SHP77 treated with DMSO at 0.1 percent for 48 hours (cell line): ENCODE measurements around the gene LBX1.

Source experiments
- DNase-seq: peaks from one replicate; lab custom pipeline; 2025; lab: John Stamatoyannopoulos, UW

The LBX1 gene

GRCh38 chr10:101229266-101230182, at the start of gene LBX1:
LBX1 (minus strand) TSS chr10:101229463; CDS start chr10:101228815, 648 bp downstream.
- no peak for DNase-seq

GRCh38 chr10:101273741-101274140, 44.5 kb upstream of the LBX1 start:
- DNase-seq: no peak

DNA sequence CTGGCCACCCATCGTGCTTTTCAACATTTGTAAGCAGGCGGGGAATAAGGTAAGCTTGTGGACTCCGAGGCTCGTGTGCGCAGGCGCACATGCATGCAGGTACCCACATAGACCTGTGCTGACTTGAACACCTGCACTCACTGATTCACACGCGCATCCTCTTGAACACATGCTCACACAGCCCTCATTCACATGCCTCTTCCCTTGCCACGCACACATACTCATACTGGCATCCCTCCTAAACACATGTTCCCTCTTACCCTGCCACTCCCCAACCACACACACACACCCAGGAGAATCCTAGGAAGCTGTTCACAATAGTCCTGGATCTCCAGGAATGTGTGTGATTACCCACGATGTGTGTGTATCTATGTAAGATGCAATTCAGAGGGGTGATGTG, 44.1 kb upstream of the LBX1 start:
- no peak for DNase-seq

DNA sequence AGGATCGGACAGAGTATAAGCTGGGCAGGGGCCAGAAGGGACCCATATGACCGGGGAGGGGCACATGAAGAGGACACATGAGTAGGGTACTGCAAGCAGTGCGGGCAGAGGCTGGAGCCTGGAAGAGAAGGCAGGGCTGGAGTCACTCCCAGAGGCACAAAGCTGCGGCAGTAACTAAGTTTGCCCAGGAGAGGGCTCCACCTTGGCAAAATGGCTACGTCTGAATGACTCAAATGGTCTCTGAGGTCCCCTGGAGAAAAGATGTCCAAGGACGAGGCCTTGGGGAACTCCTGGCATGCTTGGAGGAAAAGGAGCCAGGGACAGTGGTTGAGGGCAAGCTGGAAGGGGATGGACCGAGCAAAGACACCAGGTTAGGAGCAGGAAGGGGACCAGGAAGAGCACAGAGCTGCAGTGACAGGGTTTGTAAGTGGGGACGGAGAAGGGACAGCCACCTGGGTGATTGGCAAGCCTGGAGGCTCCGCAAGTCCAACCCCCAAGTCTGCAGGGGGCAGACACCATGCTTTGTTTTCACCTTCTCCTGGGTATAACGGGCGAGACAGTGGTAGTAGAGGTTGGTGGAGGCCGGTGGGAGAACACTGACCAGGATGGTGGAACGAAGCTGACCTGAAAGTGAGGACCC, 43.1 kb upstream of the LBX1 start:
- DNase-seq: peak; percentile 58

GRCh38 chr10:101270763-101271162, 41.5 kb upstream of the LBX1 start:
- DNase-seq: no peak

DNA sequence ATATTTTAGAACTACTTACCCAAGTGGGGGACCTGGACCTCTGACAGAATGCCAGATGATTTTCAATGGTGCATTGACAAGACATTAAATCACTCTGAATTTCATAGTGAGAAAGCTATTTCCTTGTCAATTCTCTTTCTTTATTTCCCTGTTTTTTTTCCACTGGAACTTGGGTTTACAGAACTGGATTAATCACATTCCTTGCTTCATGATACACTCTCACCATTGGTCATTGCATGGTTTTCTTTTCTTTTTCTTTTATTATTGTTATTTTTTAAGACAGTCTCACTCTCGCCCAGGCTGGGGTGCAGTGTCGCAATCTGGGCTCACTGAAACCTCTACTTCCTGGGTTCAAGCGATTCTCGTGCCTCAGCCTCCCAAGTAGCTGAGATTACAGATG, 38.5 kb upstream of the LBX1 start:
- no peak for DNase-seq

- DNase-seq: no peak
These were observed 38.0 kb upstream of the LBX1 start for GRCh38 chr10:101267290-101267680.

- no peak for DNase-seq
These were observed 37.4 kb upstream of the LBX1 start for GRCh38 chr10:101266381-101267289.

- DNase-seq: no peak
These were observed 34.0 kb upstream of the LBX1 start for GRCh38 chr10:101263150-101263752.

DNA sequence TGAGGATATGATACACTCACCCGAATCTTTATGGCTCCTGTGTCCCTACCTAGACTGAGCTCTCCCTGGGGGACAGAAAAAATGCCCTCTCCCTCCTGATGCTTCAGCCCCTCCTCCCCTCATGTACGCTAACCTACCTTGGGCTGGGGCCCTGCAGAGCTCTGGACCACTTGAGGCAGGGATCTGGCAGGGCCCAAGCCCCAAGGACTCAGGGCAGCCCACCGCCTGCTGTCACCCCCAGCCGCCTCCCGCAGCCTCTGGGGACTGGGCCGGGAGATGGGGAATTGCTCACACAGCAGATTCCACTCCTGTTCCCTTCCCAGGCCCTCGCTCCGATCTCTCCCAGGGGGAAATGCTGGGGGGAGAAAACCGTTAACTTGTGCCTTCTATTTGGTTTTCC, 32.9 kb upstream of the LBX1 start:
- DNase-seq: no peak

- no peak for DNase-seq
These were observed 32.4 kb upstream of the LBX1 start for GRCh38 chr10:101261702-101262101.

DNA sequence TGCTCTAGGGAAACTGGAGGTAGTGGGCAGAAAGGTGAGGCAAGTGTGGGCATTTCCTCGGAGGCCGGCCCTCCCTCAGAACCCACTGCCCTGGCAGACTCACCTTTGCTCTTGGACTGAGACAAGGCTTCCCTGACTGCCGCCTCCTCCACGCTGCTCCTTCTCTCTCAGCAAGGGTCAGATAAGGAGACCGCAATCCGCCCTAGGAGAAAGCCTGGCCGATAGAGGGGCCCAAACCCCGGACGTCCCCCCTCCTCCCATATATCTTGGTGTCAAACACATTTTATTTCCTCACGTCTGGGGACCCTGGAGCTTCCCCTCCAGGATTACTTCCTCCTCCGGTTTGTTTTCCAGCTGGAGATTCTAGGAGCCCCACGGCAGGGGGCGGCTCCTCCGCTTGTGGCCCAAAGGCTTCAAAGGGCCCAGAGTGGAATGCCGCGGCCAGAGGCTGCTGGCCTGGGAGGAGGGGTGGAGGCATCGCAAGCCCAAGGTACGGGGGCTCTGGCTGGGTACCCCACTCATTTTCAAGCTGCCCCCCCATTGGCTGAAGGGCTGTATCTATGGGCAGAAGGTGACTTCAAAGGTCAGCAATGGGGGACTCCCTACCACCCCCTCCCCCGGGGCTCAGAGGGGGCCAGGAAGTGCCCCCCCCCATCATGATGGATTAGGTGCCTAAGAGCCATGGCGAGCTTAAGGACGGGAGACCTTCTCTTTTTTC, 31.7 kb upstream of the LBX1 start:
- no peak for DNase-seq

GRCh38 chr10:101258179-101258885, 29.1 kb upstream of the LBX1 start:
- no peak for DNase-seq

GRCh38 chr10:101257491-101257890, 28.2 kb upstream of the LBX1 start:
- no peak for DNase-seq

GRCh38 chr10:101257084-101257483, 27.8 kb upstream of the LBX1 start:
- DNase-seq: no peak

- DNase-seq: no peak
These were observed 27.1 kb upstream of the LBX1 start for GRCh38 chr10:101256387-101256786.

DNA sequence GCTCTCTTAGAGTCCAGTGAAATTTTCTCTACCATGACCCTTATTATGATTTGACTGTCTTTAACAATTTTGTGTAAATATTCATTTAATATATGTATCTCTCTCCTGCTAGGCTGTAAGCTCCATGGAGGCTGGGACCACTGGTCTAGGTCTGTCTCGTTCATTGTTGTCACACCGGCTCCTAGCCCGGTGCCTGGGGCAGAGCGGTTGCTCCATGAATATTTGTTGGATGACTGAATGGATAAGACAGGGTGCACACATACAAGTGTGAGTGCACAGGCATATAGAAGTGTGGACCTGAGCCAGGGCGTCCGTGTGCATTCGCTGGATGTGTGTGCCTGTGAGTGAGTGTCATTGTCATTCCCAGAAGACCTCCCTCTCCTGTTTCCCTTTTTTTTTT, 20.9 kb upstream of the LBX1 start:
- no peak for DNase-seq

DNA sequence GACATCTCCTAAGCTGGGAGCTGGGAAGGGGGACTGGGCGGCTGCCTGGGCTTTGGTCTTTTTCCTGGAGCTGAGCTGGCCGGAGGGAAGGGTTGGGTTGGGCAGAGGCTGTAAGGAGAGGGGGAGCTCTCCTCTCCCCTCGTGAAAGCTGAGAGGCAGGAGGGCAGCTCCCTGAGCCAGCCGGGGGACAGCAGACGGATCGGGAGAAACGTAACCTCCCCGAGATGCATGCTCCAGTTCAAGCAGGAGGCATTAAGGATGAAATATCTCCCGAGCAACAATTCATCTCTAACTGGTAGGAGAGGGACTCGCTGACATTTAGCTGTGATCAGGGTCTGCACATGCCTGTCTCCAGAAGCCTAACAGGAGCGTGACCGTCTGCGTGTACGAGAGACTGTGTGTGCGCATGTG, 19.9 kb upstream of the LBX1 start:
- no peak for DNase-seq

- no peak for DNase-seq
These were observed 17.4 kb upstream of the LBX1 start for GRCh38 chr10:101246639-101247038.

DNA sequence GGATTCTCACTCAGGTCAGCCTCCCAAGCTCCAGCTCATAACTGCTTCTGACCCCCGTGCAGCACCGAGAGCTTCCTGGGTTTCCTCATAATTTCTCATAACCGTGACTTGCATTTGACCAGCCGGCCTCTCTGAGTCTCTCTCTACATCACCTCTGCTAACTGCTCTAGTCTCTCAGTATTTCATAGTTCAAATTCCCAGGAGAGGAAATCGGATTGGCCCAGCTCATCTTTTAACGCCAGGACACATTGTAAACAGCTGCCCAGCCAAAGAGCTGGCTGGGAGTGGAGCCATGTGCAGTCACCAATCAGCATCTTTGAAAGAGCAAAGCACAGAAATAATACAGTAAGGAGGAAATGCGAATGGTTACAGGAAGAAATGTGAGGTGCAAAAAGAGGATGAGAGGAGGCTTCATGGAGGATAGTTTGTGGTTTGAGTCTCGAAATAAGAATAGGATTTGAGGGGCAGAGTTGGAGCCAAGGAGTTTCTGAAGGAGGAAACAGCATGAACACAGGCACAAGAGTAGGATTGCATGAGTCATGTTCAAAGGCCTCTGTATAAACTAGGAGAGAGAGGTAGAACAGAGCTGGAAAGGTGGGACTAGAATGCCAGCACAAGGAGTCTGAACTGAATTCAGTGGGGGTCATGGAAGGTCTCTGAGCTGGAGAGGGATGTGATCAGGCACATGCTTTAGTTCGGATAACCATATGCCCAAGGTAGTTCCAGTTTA, 15.2 kb upstream of the LBX1 start:
- no peak for DNase-seq
